GM19239 (cell line): ENCODE data around the gene PITX3.
A peak's percentile ranks its signal among the peaks of the same experiment; 100 is the strongest.
"Not testable (repeated sequence)": the region's sequence is repeated elsewhere in the genome, so short reads cannot be mapped to it uniquely, and the experiment has no call there.

Experiments
- DNase-seq: peaks from one replicate; pipeline ENCODE4 v3.0.0; 2011; ENCODE audit warnings: low spot score; ENCODE audit not compliant: insufficient read length
- FAIRE-seq: peaks from 2 replicates; lab custom pipeline; 2011; peaks lifted over from hg19 to GRCh38; lab: Jason Lieb, UNC

Gene PITX3

GRCh38 chr10:102230264-102230860 is 10.9 kb downstream of the PITX3 start:
- DNase-seq (no peak), FAIRE-seq (no peak)

DNA sequence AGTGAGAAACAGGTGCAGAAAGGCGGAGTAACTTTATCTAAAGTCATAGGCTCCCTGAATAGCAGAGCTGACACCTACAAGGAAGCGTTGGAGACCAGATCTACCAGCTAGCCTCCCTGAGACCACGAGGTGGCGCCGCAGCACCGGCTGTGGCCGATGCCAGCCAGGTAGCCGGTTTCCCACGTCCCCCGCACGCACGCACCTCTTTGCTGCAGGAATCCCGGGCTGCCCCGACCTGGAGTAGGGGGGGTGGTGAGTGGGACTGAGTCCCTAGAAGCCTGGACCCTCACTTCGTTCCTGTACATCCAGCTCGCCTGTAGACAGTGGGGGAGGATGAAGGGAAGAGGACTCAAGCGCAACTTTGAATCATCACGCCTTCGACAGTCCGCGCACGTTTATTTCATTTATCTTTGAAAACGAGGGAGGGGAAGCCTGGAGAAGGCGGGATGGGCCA is 11.5 kb downstream of the PITX3 start:
- peak; percentile 88 for FAIRE-seq
- DNase-seq = peak; percentile 86

DNA sequence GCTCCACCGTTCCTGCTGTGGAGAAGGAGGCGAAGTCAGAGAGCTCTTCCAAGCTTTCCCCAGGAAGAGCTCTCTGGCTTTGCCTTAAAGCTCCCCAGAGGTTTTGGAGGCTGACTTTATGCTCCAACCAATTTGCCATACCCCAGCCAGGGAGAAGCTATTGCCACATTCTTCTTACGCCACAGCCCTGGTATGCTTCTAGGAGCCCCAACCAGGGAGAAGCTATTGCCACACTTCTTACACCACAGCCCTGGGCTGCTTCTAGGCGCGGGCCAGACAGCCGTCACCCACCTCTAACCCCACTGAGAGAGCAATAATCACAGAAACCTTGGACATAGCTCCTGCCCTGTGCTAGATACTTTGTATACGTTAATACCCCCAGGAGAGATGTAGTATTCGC is 14.3 kb downstream of the PITX3 start:
- no peak for FAIRE-seq
- DNase-seq = no peak

DNA sequence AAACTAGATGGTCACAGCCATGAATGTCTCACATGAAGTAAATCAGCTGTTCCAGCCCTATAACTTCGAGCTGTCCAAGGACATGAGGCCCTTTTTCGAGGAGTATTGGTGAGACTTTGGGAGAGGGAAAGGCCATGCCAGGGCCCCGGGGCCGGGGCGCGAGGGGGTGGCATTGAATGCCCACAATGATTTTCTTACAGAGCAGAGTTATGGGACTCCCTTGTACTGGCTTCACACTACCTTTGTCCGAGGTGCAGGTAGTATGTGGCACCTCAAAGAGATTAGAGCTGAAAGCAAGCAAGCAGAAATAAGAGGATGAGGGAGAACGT is 14.8 kb downstream of the PITX3 start:
- DNase-seq (no peak), FAIRE-seq (no peak)

- peak; percentile 91 for FAIRE-seq
- DNase-seq = peak; percentile 94
Observed at GRCh38 chr10:102225646-102226541, 15.4 kb downstream of the PITX3 start, which contains the start of gene ELOVL3. Gene ELOVL3 (plus strand): TSS chr10:102226299. CDS start chr10:102226549, 250 bp downstream.

DNA sequence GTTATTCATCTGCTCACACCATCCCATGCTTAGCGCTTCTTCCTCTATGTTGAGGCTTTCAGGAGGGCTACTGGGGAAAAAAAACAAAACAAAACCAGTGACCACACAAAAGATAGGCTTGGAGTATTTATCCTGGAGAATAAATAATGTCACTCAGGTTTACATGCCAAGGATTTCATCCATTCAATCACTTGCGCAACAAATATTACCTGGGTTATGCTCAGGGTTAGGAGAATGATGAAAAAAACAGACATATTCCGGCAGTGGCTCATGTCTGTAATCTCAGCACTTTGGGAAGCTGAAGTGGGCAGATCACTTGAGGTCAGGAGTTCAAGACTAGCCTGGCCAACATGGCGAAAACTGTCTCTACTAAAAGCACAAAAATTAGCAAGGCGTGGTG is 18.5 kb downstream of the PITX3 start:
- DNase-seq (no peak), FAIRE-seq (no peak)

DNA sequence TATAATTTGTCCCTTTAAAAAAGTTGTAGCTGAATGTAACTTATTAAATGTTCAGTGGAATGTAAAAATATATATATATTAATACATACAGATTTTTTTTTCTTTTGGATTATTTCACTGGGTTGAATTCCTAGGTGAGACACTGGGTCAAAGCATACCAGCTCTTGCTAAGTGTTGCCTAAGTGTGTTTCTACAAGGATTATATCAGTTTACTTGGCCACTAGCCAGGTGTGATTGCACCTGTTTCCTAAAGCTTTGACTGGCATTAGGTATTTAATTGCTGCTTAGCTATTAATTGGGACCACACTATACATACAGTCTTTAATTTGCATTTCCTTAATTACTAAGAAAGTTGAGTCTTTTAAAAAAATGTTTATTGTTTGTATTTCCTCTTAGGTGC is 20.7 kb downstream of the PITX3 start:
- no peak for FAIRE-seq
- no peak for DNase-seq

GRCh38 chr10:102219370-102219769 is 21.9 kb downstream of the PITX3 start:
- DNase-seq (no peak), FAIRE-seq (no peak)

- not testable (repeated sequence) for DNase-seq, FAIRE-seq
Observed at GRCh38 chr10:102213599-102213998, 27.7 kb downstream of the PITX3 start.

DNA sequence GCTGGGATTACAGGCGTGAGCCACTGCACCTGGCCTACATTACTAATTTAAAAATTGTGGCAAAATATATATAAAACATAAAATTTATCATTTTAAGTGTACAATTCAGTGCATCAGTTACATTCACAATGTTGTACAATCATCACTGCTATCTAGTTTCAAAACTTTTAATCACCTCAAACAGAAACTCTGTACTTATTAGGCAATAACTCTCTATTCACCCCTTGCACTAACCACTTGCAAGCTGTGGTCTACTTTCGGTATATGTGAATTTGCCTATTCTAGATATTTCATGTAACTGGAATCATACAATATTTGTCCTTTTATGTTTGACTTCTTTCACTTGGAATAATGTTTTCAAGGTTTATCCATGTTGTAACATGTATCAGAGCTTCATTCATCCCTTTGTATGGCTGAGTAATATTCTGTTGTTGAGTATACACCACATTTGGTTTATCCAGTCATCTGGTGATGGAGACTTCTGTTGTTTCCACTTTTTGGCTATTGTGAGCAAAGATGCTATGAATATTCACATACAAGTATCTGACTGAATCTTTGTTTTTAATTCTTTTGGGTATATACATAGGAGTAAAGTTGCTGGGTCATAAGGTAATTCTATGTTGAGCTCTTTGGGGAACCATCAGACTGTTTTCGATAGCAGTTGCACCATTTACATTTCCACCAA is 29.6 kb downstream of the PITX3 start:
- no peak for FAIRE-seq
- no peak for DNase-seq

- DNase-seq (no peak), FAIRE-seq (no peak)
Observed at GRCh38 chr10:102208311-102209035, 32.8 kb downstream of the PITX3 start.

DNA sequence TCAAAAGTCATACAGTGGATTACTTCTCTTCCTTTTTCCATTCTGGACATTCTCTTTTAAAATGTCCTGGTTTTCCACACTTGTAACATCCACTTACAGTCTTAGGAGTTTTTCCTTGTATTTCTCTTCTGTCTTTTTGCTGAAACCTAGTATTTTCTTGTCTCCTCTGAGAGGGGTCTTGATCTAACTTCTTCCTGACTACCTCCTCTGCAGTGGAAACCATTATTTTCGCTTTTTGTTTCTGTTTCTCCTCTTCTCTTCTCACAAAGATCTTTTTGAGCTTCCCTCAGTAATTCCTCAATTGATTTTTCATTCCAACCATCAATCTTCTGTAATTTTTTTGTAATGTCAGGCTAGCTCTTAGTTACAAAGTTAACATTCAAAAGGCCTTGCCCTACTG is 38.9 kb downstream of the PITX3 start:
- FAIRE-seq = no peak
- DNase-seq = peak; percentile 41

GRCh38 chr10:102200751-102201640 is 40.3 kb downstream of the PITX3 start:
- FAIRE-seq (no peak), DNase-seq (no peak)

- DNase-seq (no peak), FAIRE-seq (no peak)
Observed at GRCh38 chr10:102198027-102198426, 43.3 kb downstream of the PITX3 start.

- FAIRE-seq (no peak), DNase-seq (no peak)
Observed at GRCh38 chr10:102196893-102197292, 44.4 kb downstream of the PITX3 start.

GRCh38 chr10:102195296-102195870 is 45.9 kb downstream of the PITX3 start:
- FAIRE-seq (no peak), DNase-seq (no peak)

DNA sequence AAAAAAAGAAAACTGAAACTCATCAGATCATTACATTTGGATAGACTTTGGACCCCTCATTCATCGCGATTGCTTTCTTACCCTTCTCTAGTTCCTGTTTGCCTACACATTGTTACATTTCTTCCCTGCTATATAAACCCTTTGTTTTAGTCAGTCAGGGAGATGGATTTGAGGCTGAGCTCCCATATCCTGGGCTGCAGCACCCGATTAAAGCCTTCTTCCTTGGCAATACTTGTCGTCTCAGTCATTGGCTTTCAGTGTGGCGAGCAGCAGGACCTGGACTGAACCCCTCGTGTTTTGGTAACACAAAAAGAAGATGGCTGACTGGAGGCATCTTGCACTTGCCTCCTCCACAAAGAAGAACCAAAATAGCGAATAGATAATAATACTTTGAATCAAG is 49.4 kb downstream of the PITX3 start:
- DNase-seq (no peak), FAIRE-seq (no peak)

- DNase-seq = not testable (repeated sequence)
- FAIRE-seq = peak; percentile 76
Observed at GRCh38 chr10:102188941-102189898, 52.1 kb downstream of the PITX3 start.
